Measurements from ENCODE around the gene BUD31.

BUD31 gene

GRCh38 chr7:99437946-99438572 lies 29.3 kb downstream of the BUD31 start:
- no peak for DNase-seq

- peak; percentile 68 to 92 (median 78) for DNase-seq
Measured at GRCh38 chr7:99438573-99439480, 30.1 kb downstream of the BUD31 start, which contains the start of the genes CPSF4 and PTCD1. TSS of gene CPSF4 (plus strand) at chr7:99438943. CDS start at chr7:99439083, 140 bp downstream. TSS of gene PTCD1 (minus strand) at chr7:99438798. CDS start at chr7:99435242, 3,556 bp downstream.

GRCh38 chr7:99440195-99440594 lies 31.4 kb downstream of the BUD31 start:
- DNase-seq = no peak

- DNase-seq = no peak
Measured at GRCh38 chr7:99446096-99446495, 37.3 kb downstream of the BUD31 start.

GRCh38 chr7:99447943-99448342 lies 39.2 kb downstream of the BUD31 start:
- no peak for DNase-seq

GRCh38 chr7:99448855-99449254 lies 40.1 kb downstream of the BUD31 start:
- no peak for DNase-seq

GRCh38 chr7:99449326-99449725 lies 40.6 kb downstream of the BUD31 start:
- DNase-seq = no peak

GRCh38 chr7:99451936-99452335 lies 43.2 kb downstream of the BUD31 start:
- no peak for DNase-seq

- DNase-seq = no peak
Measured at GRCh38 chr7:99452541-99452940, 43.8 kb downstream of the BUD31 start.

GRCh38 chr7:99453105-99453504 lies 44.3 kb downstream of the BUD31 start:
- DNase-seq = no peak

GRCh38 chr7:99455874-99456273 lies 47.1 kb downstream of the BUD31 start:
- no peak for DNase-seq

GRCh38 chr7:99456288-99456687 lies 47.5 kb downstream of the BUD31 start:
- no peak for DNase-seq

GRCh38 chr7:99457050-99457649 lies 48.4 kb downstream of the BUD31 start:
- no peak for DNase-seq

- DNase-seq = no peak
Measured at GRCh38 chr7:99457650-99458493, 49.1 kb downstream of the BUD31 start.

GRCh38 chr7:99459087-99459486 lies 50.3 kb downstream of the BUD31 start:
- DNase-seq = peak in 1 of 5 donors; percentile 33

- DNase-seq = no peak
Measured at GRCh38 chr7:99460651-99461050, 51.9 kb downstream of the BUD31 start.

GRCh38 chr7:99461221-99461620 lies 52.5 kb downstream of the BUD31 start:
- DNase-seq = no peak

GRCh38 chr7:99465421-99465768 lies 56.6 kb downstream of the BUD31 start:
- DNase-seq = no peak

- DNase-seq = no peak
Measured at GRCh38 chr7:99468336-99468918, 59.7 kb downstream of the BUD31 start.
